HG03139 (cell line): ENCODE results near the gene PCCA.
A peak's percentile ranks its signal among the peaks of the same experiment; 100 is the strongest.

Source experiments
- ATAC-seq: cut with Tn5 transposase; IDR thresholded peaks from one replicate; pipeline ENCODE4 v1.9.1; 2021; ENCODE audit not compliant: unreplicated experiment

PCCA gene

DNA sequence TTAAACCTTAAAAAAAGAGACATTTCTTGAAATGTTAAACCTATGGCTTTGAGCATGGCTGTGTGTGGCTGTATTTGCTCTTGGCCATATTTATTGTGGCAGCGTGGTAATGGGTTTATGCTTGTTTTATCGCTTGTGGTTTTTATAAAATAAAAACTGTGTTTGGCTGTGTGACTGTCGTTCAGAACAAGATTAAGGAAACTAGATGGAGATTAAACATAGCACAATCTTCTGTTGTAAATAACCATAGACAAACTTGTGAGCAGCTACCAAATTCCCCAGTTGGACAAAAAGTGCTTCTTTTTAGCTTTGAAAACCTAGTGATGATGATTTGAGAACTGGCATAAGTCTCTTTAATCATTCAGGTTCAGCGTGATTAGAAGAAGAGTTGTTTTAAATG, 308.7 kb downstream of the PCCA start:
- ATAC-seq, result no peak

DNA sequence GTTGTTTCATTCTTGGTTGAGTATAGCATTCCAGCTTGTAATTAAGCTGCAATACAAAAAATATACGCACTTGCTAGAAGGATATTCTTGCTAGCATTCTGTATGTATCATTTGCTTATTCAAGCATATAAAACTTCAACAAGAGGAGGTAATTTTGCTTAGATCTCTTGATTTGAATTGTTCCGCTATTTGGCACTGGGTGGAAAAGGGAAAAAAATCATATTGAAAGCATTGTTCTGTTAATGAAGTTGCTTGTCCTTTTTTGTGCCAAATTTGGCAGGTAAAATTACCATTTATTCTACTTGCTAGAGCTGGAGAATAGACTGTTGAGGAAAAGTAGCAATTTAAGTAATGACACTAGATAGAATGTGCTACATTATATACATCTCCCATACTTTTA, 309.5 kb downstream of the PCCA start:
- no peak for ATAC-seq

DNA sequence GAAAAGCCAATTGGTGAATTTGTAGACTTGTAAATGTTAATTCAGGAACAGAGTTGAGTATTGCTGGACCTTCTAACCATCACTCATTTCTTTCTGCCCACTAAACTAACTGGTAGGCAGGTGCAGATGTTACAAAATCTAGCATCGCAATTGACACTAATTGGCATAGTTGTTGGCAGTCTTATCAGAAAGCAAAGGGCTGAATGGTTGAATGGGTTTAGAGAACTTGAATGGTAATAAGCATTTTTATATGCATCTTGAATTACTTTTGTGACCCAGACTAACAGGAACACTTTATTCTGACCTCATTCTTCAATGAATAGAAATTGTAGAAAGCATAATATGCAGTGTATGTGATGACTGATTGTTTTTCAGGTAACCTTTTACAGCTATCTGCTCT, 310.6 kb downstream of the PCCA start:
- ATAC-seq, result no peak

DNA sequence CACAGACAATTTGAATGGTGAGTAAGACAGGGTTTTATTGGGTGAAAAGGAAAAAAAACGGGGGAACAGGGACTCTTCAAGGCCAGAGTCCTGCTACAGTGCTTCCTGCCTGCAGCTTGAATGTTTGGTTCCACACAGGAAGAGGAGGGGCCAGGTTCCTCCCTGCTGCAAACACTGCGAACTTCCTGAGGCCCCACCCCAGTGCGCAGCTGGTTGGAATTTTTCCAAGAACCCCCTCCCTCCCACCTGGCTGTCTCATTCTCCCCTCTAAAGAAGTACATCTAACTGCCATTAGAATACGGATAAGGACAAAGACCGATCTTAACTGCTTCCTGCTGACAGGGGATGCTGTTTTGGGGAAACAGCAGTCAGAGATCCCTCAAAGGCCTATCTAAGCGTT, 314.8 kb downstream of the PCCA start:
- ATAC-seq, result no peak

DNA sequence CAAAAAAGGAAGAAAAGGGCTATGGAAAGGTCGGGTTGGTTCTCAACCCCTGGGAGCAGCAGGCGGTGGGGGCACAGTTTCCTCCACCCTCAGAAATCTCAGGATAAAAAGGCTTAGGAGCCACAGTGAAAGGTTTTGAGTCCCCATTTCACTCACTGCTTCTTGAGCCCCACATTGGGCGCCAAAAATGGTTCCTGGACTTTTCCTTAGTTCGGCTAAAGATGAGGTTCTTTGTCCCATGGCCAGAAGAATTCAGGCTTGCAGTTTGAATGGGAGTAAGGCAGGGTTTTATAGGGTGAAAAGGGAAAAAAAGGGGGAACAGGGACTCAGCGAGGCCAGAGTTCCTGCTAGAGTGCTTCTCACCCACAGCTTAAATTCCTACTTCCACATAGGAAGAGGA, 320.2 kb downstream of the PCCA start:
- ATAC-seq, result no peak

DNA sequence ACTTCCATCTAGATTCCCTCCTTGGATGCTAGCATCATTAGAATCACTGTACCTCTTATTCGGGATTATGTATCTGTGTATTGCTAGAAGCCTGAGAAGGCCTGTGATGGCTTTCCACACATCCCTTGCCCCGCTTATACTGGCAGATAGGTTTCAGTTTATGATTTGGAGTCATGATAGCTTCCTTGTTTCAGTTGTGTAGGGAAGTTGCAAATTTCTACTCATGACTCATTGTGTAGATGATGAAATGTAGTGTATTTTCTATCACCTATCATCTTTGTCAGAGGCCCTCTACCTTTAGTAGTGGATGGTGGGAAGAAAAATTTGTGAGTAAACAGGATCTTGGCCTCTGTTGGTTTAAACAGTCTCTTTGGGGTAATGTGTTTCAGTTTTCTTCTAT, 334.5 kb downstream of the PCCA start:
- no peak for ATAC-seq

GRCh38 chr13:100428986-100429385, 340.1 kb downstream of the PCCA start:
- ATAC-seq, result no peak

DNA sequence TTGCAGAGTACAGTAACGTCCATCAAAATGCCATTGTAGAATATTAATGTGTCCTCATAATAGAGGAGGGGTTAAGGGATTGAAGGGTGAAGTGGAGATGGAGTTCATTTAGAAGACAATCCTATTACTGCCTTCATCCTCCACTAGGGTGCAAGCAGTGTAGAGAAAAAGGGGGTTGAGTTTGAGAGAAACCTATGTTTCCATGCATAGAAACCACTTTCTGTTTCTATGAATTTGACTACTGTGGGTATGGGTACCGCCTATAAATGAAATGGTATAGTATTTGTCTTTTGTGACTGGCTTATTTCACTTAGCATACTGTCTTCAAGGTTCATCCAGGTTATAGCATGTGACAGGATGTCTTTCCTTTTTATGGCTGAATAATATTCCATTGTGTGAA, 343.7 kb downstream of the PCCA start:
- no peak for ATAC-seq

GRCh38 chr13:100433475-100433874, 344.6 kb downstream of the PCCA start:
- no peak for ATAC-seq

- peak; percentile 93 for ATAC-seq
Measured at GRCh38 chr13:100434010-100434763, 345.3 kb downstream of the PCCA start.

GRCh38 chr13:100436099-100436498, 347.2 kb downstream of the PCCA start:
- ATAC-seq, result no peak

DNA sequence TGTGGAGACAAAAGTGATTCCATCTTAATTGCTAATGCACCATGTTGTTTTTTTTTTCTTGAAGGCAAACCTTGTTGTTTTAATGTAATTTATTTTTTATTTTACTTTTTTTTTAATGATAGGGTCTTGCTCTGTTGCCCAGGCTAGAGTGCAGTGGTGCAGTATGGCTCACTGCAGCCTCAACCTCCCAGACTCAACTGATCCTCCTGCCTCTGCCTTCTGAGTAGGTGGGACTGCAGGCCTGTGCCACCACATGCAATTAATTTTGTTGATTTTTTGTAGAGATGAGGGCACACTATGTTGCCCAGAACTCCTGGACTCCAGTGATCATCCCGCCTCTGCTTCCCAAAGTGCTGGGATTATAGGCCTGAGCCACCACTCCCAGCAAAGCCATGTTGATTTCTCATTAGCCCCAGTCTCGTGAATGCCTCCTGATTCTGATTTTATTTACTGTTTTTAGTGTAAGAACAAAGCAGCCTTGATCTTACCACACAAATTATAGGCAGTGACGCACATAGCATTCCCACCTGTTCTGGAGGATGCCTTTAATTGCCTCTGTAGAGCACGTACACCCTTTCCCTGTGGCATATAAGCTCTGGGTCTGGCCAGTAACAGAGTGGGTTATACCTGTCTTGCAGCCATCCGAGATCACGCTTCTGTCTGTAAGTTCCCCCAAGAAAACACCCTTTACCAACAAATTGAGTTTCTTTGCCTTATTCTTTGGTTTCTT, 349.3 kb downstream of the PCCA start:
- ATAC-seq, result no peak

- no peak for ATAC-seq
Measured at GRCh38 chr13:100439247-100439970, 350.5 kb downstream of the PCCA start.

- no peak for ATAC-seq
Measured at GRCh38 chr13:100440751-100441425, 352.0 kb downstream of the PCCA start.

- ATAC-seq, result no peak
Measured at GRCh38 chr13:100442095-100442832, 353.4 kb downstream of the PCCA start.

DNA sequence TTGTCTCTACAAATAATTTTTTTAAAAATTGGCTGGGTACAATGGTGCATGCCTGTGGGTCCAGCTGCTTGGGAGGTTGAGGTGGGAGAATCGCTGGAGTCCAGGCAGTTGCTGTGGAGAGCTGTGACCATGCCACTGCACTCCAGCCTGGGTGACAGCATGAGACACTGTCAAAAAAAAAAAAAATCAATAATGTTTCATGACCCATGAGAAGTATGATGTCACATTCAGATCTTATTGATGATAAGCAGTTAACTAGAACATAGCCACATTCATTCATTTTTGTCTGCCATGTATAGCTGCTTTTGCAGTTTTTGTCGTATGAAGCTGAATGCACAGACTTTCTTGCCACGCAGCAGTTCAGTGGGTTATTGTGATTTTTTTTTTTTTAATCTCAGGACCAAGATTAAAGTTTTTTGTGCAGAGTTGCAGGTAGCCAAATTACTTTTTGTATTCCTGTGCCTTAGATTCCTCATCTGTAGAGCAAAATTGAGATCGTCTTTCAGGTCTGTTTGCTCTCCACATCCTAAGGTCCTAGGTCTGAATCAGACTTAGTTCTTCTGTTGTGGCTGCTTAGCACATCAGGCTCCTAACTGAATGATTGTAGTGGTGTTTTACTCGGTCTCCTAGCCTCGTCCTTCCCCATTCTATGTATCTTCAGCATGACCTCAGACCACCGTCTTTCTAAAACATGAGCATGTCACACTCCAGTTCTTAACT, 354.5 kb downstream of the PCCA start:
- ATAC-seq, result no peak

DNA sequence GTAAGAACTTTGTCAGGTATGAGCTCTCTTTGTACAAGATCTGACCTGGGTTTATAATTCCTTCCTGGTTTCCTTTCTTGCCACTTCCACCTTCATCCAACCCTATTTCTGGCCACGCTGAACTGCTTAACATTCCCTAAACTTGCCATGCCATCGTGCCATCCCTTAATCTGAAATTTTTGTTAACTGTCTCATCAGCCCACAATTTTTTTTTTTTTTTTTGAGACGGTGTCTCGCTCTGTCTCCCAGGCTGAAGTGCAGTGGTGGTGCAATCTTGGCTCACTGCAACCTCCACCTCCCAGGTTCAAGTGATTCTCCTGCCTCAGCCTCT, 355.1 kb downstream of the PCCA start:
- no peak for ATAC-seq

- no peak for ATAC-seq
Measured at GRCh38 chr13:100447831-100448230, 358.9 kb downstream of the PCCA start.

- no peak for ATAC-seq
Measured at GRCh38 chr13:100451923-100452322, 363.0 kb downstream of the PCCA start.

DNA sequence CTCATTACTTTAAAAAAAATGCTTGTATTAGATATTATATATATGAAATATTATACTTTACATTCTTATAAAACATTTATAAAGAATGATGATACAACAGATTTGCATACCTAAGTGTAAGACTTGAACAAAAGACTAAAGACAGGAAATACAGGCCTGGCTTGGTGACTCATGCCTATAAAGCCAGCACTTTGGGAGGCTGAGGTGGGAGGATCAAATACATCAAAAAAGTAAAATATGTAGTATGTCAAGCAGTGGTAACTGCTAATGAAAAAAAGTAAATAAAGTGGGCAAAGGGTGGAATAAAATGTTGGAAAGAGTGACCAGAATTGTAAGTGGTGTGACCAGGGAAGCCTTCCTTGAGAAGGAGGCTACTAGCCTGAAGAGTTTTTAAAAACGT, 366.0 kb downstream of the PCCA start:
- ATAC-seq, result no peak
